Retina (tissue), 1 donor: Measurements from ENCODE around the gene MINDY4.

ENCODE experiments used
- DNase-seq: peaks from one replicate; pipeline ENCODE4 v3.0.0-alpha.2; 2016

MINDY4 gene

GRCh38 chr7:30840141-30841024 lies 69.2 kb downstream of the MINDY4 start:
- no peak for DNase-seq

GRCh38 chr7:30841025-30841735 lies 70.0 kb downstream of the MINDY4 start:
- no peak for DNase-seq

- DNase-seq, result no peak
These were observed 70.8 kb downstream of the MINDY4 start for GRCh38 chr7:30841801-30842541.

GRCh38 chr7:30842542-30843451 lies 71.6 kb downstream of the MINDY4 start:
- DNase-seq, result no peak

GRCh38 chr7:30843741-30844482 lies 72.7 kb downstream of the MINDY4 start:
- DNase-seq, result no peak

- DNase-seq, result no peak
These were observed 73.3 kb downstream of the MINDY4 start for GRCh38 chr7:30844483-30844874.

GRCh38 chr7:30844916-30845315 lies 73.7 kb downstream of the MINDY4 start:
- no peak for DNase-seq

GRCh38 chr7:30845426-30846135 lies 74.4 kb downstream of the MINDY4 start:
- DNase-seq, result peak; percentile 83

GRCh38 chr7:30846378-30846777 lies 75.2 kb downstream of the MINDY4 start:
- no peak for DNase-seq

- no peak for DNase-seq
These were observed 77.1 kb downstream of the MINDY4 start for GRCh38 chr7:30848121-30848855.

- no peak for DNase-seq
These were observed 78.3 kb downstream of the MINDY4 start for GRCh38 chr7:30849565-30849964.

- DNase-seq, result no peak
These were observed 79.2 kb downstream of the MINDY4 start for GRCh38 chr7:30850426-30850825.

GRCh38 chr7:30851651-30852307 lies 80.6 kb downstream of the MINDY4 start:
- no peak for DNase-seq

GRCh38 chr7:30852308-30852684 lies 81.1 kb downstream of the MINDY4 start:
- DNase-seq, result no peak

GRCh38 chr7:30852744-30853288 lies 81.6 kb downstream of the MINDY4 start:
- DNase-seq, result no peak

- DNase-seq, result no peak
These were observed 82.4 kb downstream of the MINDY4 start for GRCh38 chr7:30853576-30853975.

GRCh38 chr7:30855936-30856335 lies 84.7 kb downstream of the MINDY4 start:
- DNase-seq, result no peak

- DNase-seq, result no peak
These were observed 87.4 kb downstream of the MINDY4 start for GRCh38 chr7:30858576-30858975.

GRCh38 chr7:30859202-30859939 lies 88.2 kb downstream of the MINDY4 start:
- DNase-seq, result no peak
